HG02973 (cell line): Measurements from ENCODE around the gene PRIM2.
"Not testable (repeated sequence)": the region's sequence is repeated elsewhere in the genome, so short reads cannot be mapped to it uniquely, and the experiment has no call there.

Experiments used
- ATAC-seq: cut with Tn5 transposase; IDR thresholded peaks from one replicate; pipeline ENCODE4 v1.9.1; 2021; ENCODE audit warnings: moderate library complexity; ENCODE audit not compliant: unreplicated experiment

The PRIM2 gene

DNA sequence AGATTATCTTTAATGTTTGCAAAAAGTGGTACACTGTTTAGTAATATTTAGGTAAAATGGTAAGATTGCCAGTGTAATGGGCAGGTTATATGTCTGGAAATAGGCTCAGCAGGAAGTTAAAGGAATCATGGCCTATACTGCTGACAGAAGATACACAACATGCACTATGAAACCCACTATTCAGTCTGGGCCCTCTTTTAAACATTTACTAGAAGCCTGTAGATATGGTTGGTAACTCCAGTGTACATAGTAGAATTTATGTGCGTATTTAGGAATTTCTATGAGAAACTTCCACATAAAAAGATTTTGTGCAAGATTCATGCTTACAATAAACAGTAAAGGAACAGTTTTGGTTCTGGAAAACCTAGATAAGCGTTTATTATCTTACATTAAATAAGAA, 178.8 kb downstream of the PRIM2 start:
- not testable (repeated sequence) for ATAC-seq

DNA sequence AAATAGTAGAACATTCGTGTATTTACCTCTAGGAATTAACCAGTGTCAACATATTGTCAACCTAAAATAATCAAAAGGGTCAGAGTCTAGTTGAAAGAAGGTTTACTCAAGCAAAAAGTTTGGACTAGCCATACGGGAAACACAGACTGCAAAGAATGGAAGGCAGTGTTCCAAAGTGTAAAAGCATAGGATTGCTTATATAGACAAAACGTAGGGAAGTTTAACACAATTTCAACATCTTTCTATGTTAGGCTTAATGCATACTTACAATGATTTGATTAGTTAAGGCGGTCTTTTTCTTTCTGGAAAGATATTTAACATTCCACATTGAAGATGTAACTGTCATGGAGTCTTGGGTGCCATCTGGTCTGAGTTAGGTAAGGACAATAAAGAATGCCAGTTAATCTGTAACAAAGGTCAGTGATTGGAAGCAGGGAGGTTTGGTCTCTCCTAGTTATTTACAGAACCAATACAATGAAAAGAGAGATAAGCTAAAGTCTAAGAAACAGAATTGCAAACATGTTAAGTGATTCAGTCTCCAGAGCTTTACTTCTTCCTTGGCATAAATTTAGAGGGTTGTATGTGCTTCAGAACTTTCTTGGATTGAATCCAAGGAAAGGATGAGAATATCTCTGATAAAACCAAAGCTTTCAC, 183.1 kb downstream of the PRIM2 start:
- ATAC-seq = not testable (repeated sequence)

DNA sequence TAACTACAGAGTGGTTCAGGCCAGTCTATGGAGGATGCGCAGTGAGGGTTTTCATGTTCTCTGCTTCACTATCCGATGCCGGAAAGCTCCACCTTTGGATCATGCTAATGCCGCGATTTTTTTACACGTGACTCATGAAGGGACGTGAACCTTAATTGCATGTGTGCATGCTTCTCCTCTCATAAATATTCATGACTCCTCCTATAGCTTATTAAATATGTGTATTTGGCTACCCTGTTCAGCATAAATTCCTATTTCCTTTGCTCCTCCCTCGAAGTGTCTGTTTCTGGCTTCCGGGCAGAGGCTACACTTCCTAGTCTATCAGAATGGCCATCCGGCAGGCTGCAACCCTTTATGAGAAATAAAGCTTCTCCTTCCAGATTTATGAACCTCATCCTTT, 185.0 kb downstream of the PRIM2 start:
- ATAC-seq = not testable (repeated sequence)

DNA sequence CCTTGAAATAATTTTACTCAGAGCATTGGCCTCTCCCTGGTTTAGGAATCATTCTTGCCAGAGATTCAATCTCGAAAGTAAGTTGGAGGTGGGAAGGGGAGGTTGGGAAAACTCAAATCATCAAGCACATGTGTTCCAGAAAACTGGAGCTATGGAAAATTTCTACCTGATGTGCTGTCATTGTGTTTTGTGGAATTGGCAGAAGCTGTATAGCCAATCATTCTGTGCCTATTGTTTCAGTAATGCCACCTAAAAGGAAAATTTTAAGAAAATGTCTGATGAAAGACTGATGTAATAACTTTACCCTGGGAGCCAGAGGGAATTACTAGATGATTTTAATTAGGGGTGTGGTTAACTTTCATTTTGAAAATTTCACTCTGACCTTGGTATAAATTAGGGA, 187.8 kb downstream of the PRIM2 start:
- not testable (repeated sequence) for ATAC-seq

DNA sequence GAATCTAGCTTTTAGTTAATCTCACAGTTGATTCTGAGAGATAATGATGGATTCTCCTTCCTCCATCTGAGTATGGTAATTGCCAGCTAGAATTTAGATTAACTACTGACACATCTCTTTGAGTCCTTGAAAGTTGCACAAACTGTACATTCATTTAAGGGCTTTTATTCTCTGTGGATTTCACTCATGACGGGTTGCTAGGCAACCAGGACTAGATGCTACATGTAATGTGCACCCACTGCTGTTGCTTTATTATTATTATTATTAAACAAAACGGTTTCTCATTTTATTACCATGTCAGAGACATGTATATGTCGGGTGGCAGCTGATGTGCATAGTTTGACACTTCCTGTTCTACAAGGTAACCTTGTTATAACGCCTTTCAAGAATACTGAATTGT, 193.0 kb downstream of the PRIM2 start:
- ATAC-seq = not testable (repeated sequence)

DNA sequence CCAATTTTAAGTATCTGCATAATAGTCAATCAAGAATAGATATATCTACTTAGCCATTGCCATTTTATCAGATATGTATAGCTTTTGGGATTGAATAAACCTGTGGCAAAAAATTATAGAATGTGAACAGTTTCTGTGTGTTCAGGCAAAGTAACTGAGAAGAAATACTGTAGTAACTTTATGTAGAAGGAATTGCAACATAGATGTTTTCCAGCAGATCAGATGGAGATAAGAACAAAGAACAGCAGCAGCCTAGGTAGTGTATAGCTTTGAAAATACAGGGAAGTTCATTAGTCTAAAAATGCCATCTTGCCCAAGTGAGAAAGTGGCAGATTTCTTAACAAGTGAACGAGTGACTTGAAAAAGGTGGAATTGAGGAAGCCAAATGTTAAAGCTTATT, 197.7 kb downstream of the PRIM2 start:
- ATAC-seq = not testable (repeated sequence)

DNA sequence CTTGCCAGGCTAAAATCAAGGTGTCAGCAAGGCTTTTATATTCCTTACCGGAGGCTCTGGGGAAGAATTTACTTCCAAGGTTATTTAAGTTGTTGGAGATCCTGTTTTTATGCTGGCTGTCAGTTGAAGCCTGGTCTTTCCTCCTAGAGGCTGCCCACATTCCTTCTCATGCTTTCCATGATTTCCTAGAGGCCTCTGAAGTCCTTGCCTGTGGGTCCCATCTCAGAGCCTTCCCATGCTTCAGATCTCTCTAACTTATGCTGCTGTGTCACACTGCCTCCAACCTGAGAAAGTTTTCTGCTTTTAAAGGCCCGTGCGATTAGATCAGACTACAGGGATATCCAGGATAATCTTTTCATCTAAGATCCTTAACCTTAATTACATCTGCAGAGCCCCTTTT, 198.4 kb downstream of the PRIM2 start:
- not testable (repeated sequence) for ATAC-seq

DNA sequence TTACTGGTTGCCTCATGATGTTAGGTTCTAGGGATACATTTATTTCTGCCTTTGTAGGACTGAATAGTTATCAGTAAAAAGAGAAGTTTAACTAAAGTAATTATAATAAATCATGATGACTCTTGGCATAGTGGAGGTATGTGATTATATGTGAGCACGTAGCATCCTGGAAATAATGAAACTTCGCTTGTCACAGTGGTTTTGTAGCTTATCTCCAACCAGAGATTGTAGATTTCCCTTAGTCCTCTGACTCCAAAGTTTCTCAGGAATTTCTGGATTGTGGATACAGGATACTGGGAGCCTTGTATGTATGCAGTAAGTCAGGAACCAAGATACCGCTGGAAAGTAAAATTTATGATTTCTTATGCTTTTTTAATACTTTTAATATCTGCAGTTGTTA, 199.3 kb downstream of the PRIM2 start:
- not testable (repeated sequence) for ATAC-seq

DNA sequence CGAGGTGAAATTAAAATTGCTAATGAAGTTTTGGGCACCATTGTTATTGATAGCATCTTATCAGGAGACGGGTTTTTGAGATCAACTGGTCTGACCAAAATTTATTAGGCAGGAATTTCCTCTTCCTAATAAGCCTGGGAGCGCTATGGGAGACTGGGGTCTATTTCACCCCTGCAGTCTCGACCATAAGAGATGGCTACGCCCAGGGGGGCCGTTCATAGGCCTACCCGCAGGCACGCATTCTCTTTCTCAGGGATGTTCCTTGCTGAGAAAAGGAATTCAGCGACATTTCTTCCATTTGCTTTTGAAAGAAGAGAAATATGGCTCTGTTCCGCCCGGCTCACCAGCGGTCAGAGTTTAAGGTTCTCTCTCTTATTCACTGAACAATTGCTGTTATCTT, 201.8 kb downstream of the PRIM2 start:
- ATAC-seq = not testable (repeated sequence)

DNA sequence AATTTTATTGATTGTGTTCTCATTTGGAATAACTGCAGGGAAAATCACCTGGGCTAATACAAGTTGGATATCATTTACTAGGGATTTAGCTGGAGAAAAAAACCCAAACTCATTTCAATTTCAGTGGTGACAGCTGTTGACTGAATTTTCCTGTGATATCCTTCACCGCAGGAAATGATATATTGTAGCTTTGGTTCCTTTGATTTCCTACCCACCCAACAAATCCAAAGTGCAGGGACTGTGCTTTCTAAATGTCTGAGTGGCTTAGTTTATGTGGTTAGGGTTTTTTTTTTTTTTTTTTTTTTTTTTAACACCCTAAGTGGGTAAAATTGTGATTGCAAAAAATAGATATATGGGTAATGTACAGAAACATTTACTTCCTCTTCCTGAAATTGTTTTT, 203.7 kb downstream of the PRIM2 start:
- ATAC-seq = not testable (repeated sequence)

DNA sequence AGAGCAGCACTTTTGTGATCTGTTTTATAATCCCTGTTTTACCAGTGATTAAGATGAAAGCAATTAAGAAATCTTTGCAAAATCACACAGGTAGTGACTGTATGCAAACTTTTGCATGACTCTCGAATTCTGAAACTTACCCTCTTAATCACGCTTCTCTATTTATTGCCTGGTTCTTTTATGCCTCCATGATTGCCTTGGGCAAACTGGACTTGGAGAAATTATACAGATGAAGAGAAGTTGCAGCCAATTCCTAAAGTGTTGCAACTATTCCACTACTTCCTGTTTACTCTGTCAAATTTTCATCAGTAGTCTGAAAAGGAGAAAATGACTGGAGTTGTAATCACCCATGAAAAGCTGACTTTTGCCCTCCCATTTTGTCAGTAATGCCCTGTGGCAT, 205.8 kb downstream of the PRIM2 start:
- not testable (repeated sequence) for ATAC-seq

DNA sequence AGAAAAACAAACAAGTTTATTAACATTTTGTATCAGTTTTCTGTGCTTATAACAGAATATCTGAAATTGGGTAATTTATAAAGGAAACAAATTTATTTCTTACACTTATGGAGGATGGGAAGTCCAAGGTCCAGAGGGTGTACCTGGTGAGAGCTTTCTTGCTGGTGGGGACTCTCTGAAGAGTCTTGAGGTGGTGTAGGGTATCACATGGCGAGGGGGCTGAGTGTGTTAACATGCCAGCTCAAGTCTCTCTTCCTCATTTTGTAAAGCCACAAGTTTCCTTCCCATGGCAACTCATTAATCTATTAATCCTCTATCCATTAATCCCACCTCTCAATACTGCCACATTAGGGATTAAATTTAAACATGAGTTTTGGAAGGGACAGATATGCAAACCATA, 212.3 kb downstream of the PRIM2 start:
- not testable (repeated sequence) for ATAC-seq

DNA sequence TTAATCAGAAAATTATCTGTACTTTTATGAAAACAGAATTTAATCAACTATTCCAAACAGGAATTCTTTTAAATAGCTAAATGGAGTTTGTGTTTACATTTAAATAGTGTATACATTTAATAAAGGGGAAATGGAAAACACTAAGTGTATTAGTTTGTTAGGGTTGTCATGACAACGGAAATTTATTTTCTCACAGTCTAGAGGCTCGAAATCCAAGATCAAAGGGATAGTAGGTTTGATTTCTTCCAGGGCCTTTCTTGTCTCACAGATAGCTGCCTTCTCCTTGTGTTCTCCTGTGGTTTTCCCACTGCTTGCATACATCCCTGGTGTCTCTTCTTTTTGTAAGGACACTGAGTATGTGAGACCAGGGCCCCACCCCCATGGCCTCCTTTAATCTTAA, 215.2 kb downstream of the PRIM2 start:
- not testable (repeated sequence) for ATAC-seq

DNA sequence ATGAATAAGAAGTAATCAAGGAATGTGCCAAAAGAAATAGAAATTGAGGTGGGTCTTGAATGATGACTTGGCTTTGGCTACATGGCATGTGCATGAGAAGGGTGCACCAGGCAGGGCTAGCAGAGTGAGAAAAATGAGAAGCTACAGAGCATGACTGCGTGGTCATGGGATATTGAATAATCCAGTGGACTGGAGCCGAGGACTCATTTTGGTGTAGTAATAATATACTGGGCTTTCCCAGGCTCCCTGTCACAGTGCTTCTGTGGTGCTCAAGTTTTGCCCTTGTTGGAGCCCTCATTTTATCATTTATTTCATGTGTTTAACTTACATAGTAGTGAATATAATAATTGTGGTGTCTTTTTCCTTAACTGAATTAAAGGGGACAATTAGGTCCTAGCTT, 217.7 kb downstream of the PRIM2 start:
- ATAC-seq = not testable (repeated sequence)

DNA sequence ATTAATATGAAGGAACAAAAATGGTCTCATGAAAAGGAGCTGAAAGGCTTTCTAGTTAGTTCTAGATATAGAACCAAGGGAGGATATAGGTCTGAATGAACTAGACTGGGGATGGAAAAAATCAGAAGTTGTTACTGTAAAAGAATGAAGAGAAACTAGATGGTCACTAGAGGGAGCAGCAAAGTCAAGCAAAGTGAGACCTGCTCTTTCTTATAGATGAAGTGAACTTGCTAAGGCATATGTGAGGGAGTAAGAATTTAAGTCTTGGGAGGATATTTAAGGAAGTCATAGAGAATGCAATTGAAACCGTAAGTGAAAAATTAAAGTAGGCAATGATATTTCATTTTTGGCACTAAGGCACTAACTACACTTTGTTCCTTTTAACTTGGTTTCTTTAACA, 218.6 kb downstream of the PRIM2 start:
- not testable (repeated sequence) for ATAC-seq

DNA sequence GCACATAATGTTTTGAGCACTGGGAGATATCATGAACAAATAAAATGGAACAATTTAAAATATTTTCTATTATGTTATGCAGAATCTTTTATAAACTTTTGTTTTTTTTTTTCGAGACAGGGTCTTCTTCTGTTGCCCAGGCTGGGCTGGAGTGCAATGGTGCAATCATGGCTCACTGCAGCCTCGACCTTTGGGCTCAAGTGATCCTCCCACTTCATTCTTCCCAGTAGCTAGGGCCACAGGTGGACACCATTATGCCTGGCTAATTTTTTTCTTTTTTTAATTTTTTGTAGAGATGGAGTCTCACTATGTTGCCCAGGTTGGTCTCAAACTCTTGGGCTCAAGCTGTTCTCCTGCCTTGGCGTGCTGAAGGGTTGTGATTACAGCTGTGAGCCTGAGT, 220.5 kb downstream of the PRIM2 start:
- not testable (repeated sequence) for ATAC-seq

DNA sequence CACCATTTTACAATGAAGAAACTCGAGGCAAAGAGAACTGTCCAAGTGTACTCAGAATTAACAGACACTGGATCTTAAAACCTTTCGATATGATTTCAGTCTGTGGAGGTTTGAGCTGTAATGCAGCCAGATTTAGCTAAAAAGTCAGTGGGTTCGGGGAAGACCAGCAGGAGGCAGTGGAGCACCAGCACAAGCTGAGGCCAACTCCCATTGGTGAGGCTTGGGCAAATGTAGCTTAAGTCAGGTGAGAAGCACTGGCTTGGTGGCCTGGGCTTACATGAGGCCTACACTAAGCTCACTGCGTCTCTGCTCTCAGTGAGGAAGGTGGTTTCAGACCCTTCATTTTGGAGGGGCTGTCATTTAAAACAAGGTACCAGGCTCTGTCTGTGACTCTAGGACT, 234.5 kb downstream of the PRIM2 start:
- ATAC-seq = not testable (repeated sequence)

DNA sequence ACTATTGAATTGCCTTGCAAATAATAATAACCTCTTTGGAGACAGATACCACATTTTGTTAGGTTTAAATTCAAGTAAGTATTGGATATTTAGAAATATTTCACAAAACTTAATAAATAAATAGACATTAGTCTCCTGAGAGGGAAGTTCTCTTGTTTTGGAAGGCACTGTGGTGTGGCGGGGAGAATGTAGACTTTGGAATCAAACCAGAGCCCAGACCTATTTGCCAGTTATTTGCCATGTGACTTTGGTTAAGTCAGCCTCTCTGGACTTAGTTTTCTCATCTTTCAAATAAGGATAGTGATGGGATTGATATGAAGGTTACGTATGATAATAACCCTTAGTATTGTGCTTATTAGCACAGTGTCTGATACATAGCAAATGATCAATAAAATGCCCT, 240.4 kb downstream of the PRIM2 start:
- ATAC-seq = not testable (repeated sequence)

DNA sequence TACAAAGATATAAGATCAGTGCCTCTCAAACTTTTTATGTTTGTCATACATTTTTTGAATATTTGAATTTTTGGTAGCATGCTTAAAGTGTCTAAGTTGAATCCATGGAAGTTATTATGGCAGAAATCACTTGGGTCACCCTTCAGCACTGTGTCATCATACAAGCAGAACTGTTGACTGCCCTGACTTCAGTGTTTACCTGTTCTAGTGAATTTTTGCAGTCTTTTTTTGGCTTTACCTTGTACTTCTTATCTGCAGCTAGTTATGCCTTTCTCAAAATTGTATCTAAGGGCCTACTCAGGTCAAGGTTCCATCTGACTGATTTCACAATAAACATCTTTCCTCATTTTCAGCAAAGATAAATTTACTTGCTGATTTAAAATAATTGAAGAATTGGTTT, 241.7 kb downstream of the PRIM2 start:
- not testable (repeated sequence) for ATAC-seq

DNA sequence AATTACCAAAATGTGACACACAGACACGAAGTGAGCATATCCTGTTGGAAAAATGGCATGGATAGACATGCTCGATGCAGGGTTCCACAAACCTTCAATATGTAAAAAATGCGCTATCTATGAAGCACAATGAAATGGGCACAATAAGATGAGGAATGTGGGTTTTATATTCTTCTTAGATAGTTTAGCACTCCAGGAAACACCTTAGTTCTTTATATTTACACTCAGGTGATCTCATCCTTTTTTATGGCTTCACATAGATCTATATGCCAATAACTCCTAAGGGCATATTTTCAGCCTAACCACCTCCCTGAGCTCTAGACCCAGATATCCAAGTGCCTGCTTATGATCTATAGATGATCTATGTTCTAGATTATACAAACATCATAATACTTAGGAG, 244.8 kb downstream of the PRIM2 start:
- ATAC-seq = not testable (repeated sequence)

DNA sequence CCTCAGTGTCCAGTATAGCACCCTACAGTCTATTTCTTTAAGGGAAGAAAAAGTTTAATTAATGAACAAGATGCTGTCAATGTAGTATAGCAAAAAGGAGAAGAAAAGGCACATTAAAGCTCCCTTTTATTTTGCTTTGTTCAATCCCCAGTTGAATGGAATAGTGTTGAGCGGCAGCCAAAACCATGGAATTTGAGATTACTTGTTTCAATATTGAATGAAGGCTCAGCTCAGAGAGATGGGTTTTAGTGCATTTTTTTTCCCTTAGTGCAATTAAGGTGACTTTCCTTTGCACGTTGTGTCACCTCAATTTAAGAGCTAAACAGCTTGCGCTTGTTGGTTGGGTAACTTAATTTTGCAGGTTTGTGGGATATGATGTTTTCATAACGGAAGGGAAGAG, 254.7 kb downstream of the PRIM2 start:
- not testable (repeated sequence) for ATAC-seq

DNA sequence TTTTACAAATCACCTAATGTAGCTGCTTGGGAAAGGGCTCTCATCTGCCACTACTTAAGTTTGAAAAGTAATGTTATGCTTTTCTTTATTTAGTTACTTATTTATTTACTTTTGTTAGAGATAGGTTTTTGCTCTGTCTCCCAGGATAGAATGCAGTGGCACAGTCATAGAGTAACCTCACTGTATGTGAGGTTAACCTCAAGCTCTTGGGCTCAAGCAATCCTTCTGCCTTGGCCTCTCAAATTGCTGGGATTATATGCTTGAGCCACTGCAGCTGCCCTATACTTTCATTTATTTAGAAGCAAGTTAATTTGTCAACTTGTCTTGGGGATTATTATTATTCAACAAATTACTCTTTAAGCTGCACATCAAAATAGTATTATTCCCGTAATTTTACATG, 255.4 kb downstream of the PRIM2 start:
- ATAC-seq = not testable (repeated sequence)

DNA sequence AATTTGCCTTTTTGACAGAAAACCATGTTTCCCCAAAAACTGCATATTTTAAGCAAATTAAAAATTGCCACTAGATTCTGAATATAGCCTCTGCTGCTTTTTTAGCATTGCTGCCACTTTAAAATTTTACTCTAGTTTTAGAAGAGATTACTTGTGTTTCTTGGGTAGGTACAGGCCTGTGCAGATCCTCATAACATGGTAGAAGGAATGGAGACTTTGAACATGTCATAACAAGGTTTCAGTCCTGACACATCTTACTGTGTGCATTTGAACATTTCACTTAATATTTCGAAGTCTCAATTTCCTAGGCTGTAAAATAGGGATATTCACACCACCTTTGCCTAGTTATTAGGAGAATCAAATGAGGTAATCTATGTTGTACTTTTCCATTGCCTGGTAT, 259.6 kb downstream of the PRIM2 start:
- ATAC-seq = not testable (repeated sequence)
